ENCODE data around the gene FANCD2. TPM values are rescaled to one million over a fixed set of nuclear protein-coding genes. Genes with fewer than 3 reads are reported as not detected.

Gene FANCD2
- total and polyA plus RNA-seq, 10 donors: 9.3 to 20.2 (median 13.6) TPM

DNA sequence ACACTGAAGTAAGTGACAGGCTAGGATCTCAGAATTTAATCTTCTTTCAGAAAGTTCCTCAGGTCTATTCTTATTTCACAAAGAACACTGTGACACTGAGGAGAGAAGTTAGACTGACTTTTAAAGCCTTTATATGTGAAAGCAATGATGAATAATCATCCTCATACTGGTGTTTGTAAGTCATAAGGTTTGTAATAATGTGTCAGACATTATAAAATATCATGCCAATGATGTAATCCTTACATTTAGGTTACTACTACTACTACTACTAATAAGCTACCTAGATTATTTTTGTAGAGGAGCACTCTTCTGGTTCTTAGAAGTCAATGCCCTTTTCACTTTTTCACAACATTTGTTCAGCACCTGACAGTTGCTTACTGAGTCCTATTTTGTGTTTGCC is 48.4 kb downstream of the FANCD2 start:
- no peak for DNase-seq
- Histone ChIP-seq H3K9me3 (no peaks in the 10 kb centered on the region), H3K4me1 (no peaks in the 10 kb centered on the region), H3K4me3 (no peak overlapping the region), H3K27ac (no peak overlapping the region), H3K36me3 (peaks cover 0 to 69% (median 5%) of the 10 kb centered on the region in 6 donors), H3K27me3 (replicated peaks in 1 of 7) (no peaks in the 10 kb centered on the region)
- intact Hi-C loops (cut with DNase I; ENCODE audit: low total_unique reads): no loop called here
- no peak for TF ChIP-seq POLR2A (IDR thresholded peaks at IDR 0.05)
- TF ChIP-seq POLR2AphosphoS5 (IDR thresholded peaks at IDR 0.05): no peak
- TF ChIP-seq, protein P1, sequence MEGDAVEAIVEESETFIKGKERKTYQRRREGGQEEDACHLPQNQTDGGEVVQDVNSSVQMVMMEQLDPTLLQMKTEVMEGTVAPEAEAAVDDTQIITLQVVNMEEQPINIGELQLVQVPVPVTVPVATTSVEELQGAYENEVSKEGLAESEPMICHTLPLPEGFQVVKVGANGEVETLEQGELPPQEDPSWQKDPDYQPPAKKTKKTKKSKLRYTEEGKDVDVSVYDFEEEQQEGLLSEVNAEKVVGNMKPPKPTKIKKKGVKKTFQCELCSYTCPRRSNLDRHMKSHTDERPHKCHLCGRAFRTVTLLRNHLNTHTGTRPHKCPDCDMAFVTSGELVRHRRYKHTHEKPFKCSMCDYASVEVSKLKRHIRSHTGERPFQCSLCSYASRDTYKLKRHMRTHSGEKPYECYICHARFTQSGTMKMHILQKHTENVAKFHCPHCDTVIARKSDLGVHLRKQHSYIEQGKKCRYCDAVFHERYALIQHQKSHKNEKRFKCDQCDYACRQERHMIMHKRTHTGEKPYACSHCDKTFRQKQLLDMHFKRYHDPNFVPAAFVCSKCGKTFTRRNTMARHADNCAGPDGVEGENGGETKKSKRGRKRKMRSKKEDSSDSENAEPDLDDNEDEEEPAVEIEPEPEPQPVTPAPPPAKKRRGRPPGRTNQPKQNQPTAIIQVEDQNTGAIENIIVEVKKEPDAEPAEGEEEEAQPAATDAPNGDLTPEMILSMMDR (IDR thresholded peaks at IDR 0.05 in 8 of 11, conservative IDR thresholded peaks at IDR 0.05 in 3 of 11): no peak

DNA sequence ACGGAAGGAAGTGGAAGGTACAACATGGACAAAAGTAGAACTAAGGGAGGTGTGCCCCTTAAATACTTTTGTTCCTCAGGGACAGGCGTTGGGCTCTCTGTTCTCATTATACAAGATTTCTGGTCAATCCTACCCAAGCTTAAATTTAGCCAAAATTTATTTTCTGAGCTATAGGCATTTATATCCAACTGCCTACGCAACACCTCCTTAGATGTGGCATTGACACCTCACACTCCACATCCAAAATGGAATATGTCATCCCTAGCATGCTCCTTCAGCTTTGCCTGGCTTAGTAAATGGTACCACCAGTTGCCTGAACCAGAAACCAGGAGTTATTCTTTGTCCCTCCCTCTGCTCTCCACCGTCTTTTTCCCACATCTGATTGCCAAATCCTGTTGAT is 55.6 kb downstream of the FANCD2 start:
- H3K9me3 ChIP-seq: no peaks in the 10 kb centered on the region
- no peak overlapping the region for H3K4me3 ChIP-seq
- intact Hi-C loops (cut with DNase I; ENCODE audit: low total_unique reads): no loop called here
- H3K27me3 ChIP-seq (replicated peaks in 1 of 7): no peaks in the 10 kb centered on the region
- H3K27ac ChIP-seq: no peak overlapping the region
- TF ChIP-seq POLR2A (IDR thresholded peaks at IDR 0.05): no peak
- TF ChIP-seq, protein P1 (IDR thresholded peaks at IDR 0.05 in 8 of 11, conservative IDR thresholded peaks at IDR 0.05 in 3 of 11): no peak
- TF ChIP-seq POLR2AphosphoS5 (IDR thresholded peaks at IDR 0.05): no peak
- no peaks in the 10 kb centered on the region for H3K4me1 ChIP-seq
- DNase-seq: no peak
- 93 to 98% (median 97%) methylated on average over 4 of the region's 4 CpGs for WGBS, 5 donors
- peaks cover 0 to 100% (median 15%) of the 10 kb centered on the region in 6 donors for H3K36me3 ChIP-seq

DNA sequence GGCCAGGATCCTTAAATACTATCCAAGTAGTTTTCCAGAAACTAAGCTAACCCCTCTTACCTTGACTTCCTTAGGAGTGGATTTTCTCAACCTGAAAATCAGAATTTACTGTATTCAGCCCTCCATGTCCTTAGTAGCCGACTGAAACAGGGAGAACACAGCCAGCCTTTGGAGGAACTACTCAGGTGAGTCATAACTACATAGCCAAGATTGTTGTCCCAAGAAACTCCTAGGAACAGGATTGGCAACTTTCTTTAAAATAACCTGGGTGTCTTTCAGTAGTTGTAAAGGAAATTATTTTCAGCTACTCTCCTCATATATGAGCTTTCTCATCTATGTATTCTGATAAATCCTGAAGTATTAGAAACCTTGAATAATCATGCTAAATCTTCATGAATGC is 59.5 kb downstream of the FANCD2 start:
- 96 to 100% (median 97%) methylated on average over 1 of the region's 1 CpG for WGBS, 5 donors
- H3K4me1 ChIP-seq: no peaks in the 10 kb centered on the region
- H3K36me3 ChIP-seq: peaks cover 0 to 99% (median 17%) of the 10 kb centered on the region in 6 donors
- intact Hi-C loops (cut with DNase I; ENCODE audit: low total_unique reads): no loop called here
- H3K27me3 ChIP-seq (replicated peaks in 1 of 7): no peaks in the 10 kb centered on the region
- H3K4me3 ChIP-seq: no peak overlapping the region
- no peaks in the 10 kb centered on the region for H3K9me3 ChIP-seq
- no peak overlapping the region for H3K27ac ChIP-seq
- TF ChIP-seq POLR2AphosphoS5 (IDR thresholded peaks at IDR 0.05): no peak
- TF ChIP-seq, protein P1 (IDR thresholded peaks at IDR 0.05 in 8 of 11, conservative IDR thresholded peaks at IDR 0.05 in 3 of 11): no peak
- no peak for TF ChIP-seq POLR2A (IDR thresholded peaks at IDR 0.05)
- DNase-seq: no peak

DNA sequence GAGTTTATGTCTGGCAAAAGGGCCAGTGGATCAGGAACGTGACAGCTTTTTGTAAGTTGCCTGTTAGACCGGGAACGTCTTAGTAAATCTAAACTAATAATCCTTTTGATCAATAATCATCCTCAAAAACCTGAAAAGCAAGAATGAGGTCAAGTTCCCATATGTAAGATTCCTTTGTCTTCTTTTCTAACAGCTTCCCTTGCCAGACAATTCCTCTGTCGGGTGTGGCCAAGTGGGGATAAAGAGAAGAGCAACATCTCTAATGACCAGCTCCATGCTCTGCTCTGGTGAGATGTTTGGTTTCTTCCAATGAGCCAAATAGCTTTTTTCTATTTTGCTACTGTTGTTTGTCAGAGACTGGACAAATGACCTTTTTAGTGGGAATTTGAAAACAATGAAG is 62.0 kb downstream of the FANCD2 start:
- no peak overlapping the region for H3K4me3 ChIP-seq
- no peak for DNase-seq
- intact Hi-C loops (cut with DNase I; ENCODE audit: low total_unique reads): no loop called here
- TF ChIP-seq POLR2A (IDR thresholded peaks at IDR 0.05) (no peak), POLR2AphosphoS5 (IDR thresholded peaks at IDR 0.05) (no peak)
- TF ChIP-seq, protein P1 (IDR thresholded peaks at IDR 0.05 in 8 of 11, conservative IDR thresholded peaks at IDR 0.05 in 3 of 11): no peak
- no peak overlapping the region for H3K27ac ChIP-seq
- H3K27me3 ChIP-seq (replicated peaks in 1 of 7): no peaks in the 10 kb centered on the region
- WGBS, 5 donors: 93 to 97% (median 96%) methylated on average over 4 of the region's 4 CpGs
- H3K36me3 ChIP-seq: peaks cover 0 to 95% (median 6%) of the 10 kb centered on the region in 6 donors
- no peaks in the 10 kb centered on the region for H3K9me3 ChIP-seq
- H3K4me1 ChIP-seq: no peaks in the 10 kb centered on the region
